Activated T-helper 1 cell treated with Interleukin-2 at 50 U/mL for 16 hours (primary cell): ENCODE results near the gene COX8A.

Experiments used
- DNase-seq: peaks from one replicate; pipeline ENCODE4 v3.0.0-alpha.2; 2020; ENCODE audit warnings: low read depth

The COX8A gene

GRCh38 chr11:64003807-64004589 is 29.6 kb downstream of the COX8A start:
- DNase-seq: no peak

DNA sequence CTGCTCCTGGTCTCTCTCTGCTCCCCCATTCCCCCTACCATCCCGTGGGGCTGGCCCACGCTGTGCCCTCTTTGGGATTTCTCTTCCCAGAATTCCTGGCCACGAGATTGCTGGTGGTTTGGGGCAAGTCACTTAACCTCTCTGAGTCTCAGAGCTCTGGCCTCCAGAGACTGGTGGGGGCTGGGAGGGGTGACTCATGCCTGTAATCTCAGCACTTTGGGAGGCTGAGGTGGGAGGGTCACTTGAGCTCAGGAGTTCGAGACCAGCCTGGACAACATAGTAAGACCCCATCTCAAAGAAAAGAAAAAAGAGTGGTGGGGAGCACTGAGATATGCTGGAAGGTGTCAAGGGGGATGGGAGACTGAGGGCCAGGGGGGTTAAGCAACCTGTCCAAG is 30.2 kb downstream of the COX8A start:
- no peak for DNase-seq

GRCh38 chr11:64005691-64006090 is 31.3 kb downstream of the COX8A start:
- no peak for DNase-seq

- no peak for DNase-seq
Observed at GRCh38 chr11:64006398-64006797, 32.0 kb downstream of the COX8A start.

GRCh38 chr11:64007160-64007628 is 32.8 kb downstream of the COX8A start:
- no peak for DNase-seq

DNA sequence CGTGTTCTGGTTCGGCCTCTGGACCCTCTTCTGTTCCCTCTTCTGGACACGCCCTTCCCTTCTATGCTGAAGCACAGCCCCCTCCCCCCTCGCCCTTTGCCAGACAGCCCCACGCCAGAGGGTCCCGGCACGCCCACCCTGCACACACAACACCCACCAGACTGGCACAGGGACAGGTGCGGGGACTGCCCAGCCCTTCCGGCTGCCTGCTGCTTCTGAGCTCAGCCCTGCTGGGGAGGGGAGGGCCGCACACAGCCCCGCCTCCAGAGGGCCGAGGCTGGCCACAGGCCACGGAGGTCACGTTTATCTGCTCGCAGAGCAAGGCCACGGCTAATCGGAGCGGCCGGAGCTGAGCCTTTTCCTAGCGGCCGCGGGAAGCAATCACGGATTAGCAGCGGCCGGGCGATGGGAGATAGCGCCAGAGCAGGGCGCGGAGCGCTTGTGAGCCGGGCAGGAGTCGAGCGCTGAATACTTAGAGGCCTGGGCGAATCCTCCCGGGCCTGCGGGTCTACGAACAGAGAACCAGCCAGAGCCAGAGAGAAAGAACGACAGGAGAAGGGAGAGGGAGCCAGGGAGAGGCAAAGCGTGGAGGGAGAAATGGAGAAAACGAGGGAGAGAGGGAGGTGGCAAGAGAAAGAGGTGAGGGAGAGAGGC is 33.3 kb downstream of the COX8A start:
- no peak for DNase-seq

GRCh38 chr11:64008283-64008913 is 34.0 kb downstream of the COX8A start:
- no peak for DNase-seq

DNA sequence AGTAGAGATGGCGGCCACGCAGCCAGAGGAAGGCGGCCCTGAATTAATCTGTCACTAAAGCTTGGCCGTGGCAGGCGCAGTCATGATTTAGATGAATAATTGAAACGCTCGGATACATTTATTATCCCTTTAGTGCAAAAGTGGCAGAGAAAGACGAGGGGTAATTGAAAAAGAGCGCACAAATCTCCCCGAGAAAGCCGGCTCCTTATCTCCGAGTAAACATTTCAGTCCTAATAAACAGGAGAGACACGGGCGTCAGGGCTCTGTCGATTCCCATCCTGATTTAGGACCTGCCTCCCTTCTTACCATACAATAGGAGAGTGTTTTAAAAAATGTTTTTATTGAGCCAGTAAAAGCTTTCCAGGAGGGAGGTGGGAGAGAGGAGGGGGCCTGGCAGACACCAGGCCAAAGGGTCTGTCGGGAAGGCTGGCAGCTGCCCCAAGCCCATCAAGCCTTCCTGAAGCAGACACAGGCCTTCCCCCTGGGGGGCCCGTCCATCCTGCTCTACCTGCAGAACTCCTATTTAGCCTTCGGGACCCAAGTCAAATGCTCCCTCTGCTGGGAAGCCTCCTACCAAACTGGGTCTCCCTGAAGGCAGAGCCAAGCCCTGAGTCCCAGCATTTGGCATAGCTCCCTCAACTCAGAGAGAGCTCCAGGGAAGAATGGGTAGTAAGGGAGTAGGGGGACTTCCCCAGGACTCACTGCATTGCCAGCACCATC is 34.7 kb downstream of the COX8A start:
- DNase-seq: no peak

- no peak for DNase-seq
Observed at GRCh38 chr11:64009710-64010109, 35.3 kb downstream of the COX8A start.

DNA sequence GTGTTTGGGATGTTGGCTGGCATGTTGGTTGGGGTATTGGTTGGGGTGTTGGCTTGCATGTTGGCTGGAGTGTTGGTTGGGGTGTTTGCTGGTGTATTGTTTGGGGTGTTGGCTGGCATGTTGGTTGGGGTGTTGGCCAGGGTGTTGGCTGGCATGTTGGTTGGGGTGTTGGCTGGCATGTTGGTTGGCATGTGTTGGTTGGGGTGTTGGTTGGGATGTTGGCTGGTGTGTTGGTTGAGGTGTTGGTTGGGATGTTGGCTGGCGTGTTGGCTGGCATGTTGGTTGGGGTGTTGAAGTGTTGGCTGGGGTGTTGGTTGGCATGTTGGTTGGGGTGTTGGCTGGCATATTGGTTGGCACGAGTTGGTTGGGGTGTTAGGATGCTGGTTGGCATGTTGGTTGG is 36.4 kb downstream of the COX8A start:
- DNase-seq: no peak

DNA sequence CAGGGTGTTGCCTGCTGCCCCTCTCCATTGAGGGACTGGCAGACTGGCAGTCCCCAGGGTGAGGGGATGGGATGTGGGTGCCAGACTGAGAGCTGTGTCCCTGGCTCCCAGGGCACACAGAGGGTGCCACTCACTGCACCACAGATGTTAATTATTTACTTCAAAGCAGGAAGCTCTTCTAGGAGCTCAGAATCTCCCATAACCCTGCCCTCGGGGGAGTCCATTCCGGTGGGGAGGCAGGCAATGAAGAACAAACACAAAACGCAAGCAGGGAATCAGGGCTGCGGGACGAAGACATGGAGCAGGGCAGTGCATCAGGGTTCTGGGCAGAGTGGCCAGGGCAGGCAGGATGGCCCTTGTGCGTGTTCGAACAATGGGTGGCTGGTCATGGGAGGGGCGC is 37.0 kb downstream of the COX8A start:
- DNase-seq: no peak

GRCh38 chr11:64013141-64013896 is 38.9 kb downstream of the COX8A start:
- DNase-seq: no peak

GRCh38 chr11:64014356-64014755 is 39.9 kb downstream of the COX8A start:
- no peak for DNase-seq

DNA sequence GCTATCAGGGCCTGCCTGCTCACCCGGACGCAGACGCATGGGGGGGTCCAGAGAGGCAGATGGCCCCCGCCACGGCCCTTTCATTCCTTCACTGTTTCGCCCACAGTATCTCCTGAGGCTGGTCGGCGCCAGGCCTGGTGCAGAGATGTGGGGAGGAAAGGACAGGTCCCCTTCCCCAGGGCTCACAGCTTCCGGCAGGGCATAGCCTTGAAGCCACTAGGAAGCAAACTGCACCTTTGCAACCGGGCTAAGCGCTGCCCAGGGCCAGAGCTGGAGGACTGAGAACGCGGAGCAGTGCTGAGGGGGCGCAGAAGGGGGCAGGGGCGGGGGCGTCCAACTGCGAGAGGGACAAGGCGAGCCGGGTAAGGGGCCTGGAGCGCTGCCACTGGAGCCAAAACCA is 41.1 kb downstream of the COX8A start:
- no peak for DNase-seq

DNA sequence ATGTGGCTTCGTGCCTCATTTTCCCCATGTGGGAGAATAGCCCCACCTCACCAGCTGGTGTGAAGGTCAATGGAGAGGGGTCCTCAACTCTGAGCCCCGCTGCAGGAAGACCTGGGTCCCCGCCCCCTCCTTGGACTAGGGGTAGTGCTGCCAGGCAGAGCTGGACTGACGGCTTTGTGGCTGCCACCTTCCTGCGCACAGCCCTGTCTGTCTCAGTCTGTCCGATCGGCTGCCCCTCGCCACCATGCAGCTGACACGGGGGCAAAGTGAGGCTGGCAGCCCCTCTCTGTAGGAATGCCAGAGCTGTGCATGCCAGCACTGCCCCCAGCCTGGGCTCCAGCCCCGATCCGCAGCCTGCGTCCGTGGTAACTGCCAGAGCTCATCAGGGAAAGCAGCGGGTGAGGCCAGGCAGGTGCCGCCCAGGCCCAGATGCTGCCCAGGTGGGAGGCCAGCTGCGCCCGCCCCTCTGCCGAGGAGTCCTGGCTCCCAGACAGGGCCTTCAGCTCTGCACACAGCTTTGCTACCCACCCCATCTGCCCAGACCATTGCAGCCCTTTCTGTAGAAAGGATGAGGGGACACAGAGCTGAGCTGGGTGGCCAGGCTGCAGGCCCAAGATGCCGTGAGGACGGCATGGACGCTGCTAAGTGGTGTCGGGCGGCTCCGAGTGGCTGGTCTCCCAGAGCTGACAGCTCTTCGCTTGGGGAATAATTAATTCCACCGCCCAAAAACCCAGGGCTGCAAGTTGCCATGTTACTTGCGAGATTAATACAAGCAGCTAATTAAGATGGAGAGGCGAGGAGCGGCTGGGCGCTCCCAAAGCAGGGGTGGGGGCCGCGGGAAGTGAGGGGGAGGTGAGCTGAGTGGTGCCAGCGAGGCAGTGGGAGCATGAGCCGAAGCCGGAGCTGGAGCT is 41.8 kb downstream of the COX8A start:
- no peak for DNase-seq

GRCh38 chr11:64017945-64018224 is 43.5 kb downstream of the COX8A start:
- DNase-seq: no peak

GRCh38 chr11:64018310-64018709 is 43.9 kb downstream of the COX8A start:
- no peak for DNase-seq

DNA sequence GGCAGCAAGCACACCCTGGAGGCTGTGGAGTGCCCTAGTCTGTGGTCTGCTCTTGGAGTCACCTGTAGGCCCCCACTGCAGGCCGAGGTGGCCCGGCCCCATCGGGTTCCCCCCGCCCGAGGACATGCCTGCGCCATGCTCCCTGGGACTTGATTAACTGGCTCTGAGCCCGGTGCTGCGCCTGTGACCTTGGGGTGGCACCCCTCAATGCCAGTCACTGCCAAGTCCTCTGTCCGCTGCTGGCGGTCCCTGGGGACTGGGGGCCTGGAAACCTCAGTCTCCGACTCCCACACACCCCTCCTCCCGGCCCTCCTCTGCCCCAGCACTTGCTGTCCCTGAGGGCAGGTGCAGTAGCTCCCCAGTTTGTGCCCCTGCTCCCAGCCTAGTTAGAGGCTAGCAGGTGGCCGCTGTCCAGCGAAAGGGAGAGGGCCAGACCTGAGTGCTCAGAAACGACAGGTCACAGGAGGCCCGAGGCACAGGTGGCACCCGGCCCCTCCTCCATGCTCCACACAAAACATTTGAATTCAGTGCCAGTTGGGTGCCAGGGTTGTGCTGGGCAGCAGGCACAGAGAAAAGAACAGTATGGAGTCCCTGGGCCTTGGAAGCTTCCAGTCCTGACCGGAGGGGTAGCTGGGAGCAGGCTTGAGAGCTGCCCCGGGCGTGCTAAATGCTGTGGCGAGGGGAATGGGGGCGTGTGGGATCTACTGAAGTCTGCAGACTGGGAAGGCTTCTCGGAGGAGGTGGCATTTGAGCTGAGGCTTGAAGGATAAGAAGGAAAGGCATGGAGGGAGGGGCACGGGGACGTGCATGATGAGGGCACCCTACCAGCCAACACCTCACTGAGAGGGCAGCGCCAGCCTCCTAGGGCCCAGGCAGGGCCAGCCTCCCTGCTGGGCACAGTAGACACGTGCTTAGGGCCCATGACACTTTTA is 45.0 kb downstream of the COX8A start:
- DNase-seq: no peak

GRCh38 chr11:64020976-64021756 is 46.7 kb downstream of the COX8A start:
- DNase-seq: no peak
